Sigmoid colon (tissue), 7 donors: ENCODE results near the gene MIOX. TPM values are rescaled to one million over a fixed set of nuclear protein-coding genes. Genes with fewer than 3 reads are reported as not detected.
"Not testable (repeated sequence)": the region's sequence is repeated elsewhere in the genome, so short reads cannot be mapped to it uniquely, and the experiment has no call there.

ENCODE experiments used
- DNase-seq: peaks from one replicate; pipeline ENCODE4 v3.0.0-alpha.2; 2019
- H3K27ac ChIP-seq, 4 donors: fragments of 200-600 bp; sonication (generic); one replicate each; pipeline ENCODE4 v1.5.1; 2016 to 2019; ENCODE audit warnings: mild to moderate bottlenecking in 1 of 4
- H3K27me3 ChIP-seq, 3 donors: fragments of 200-600 bp; sonication (generic); one replicate each; pipeline ENCODE4 v1.5.1; 2019; ENCODE audit warnings: mild to moderate bottlenecking in 1 of 3
- H3K36me3 ChIP-seq, 4 donors: fragments of 200-600 bp; sonication (generic); one replicate each; pipeline ENCODE4 v1.5.1; 2016 to 2019
- H3K4me1 ChIP-seq, 4 donors: fragments of 200-600 bp; sonication (generic); one replicate each; pipeline ENCODE4 v1.5.1; 2017 to 2019
- H3K4me3 ChIP-seq, 4 donors: fragments of 200-600 bp; sonication (generic); one replicate each; pipeline ENCODE4 v1.5.1; 2017 to 2019; ENCODE audit warnings: mild to moderate bottlenecking in 2 of 4, moderate library complexity in 1 of 4
- H3K9me3 ChIP-seq, 4 donors: fragments of 200-600 bp in 3 of 4; sonication (generic) in 3 of 4; one replicate each; pipeline versions ENCODE4 v1.5.1 to v1.6.1; 2013 to 2019
- CTCF ChIP-seq, 4 experiments: fragments of 450-650 bp in 3 of 4; fragments of 200-600 bp in 1 of 4; IDR thresholded peaks; one replicate each; pipeline ENCODE4 v1.5.1; 2016 to 2019; ENCODE audit warnings: antibody characterized with exemption in 4 of 4, mild to moderate bottlenecking in 3 of 4, moderate library complexity in 2 of 4
- EP300 ChIP-seq, 4 donors: sonication (generic); formaldehyde crosslinking; IDR thresholded peaks; one replicate each; pipeline ENCODE4 v1.6.1; 2017; ENCODE audit warnings: antibody characterized with exemption in 4 of 4
- POLR2A ChIP-seq, 2 donors: fragments of 450-650 bp; IDR thresholded peaks; one replicate each; pipeline ENCODE4 v1.6.1; 2016; ENCODE audit warnings: antibody characterized with exemption in 2 of 2, mild to moderate bottlenecking in 2 of 2, moderate library complexity in 2 of 2
- POLR2AphosphoS5 ChIP-seq, 4 donors: sonication (generic); formaldehyde crosslinking; IDR thresholded peaks; one replicate each; pipeline ENCODE4 v1.6.1; 2017; ENCODE audit warnings: antibody characterized with exemption in 4 of 4
- WGBS, 2 donors: extraction: QIAGEN DNeasy Blood & Tissue Kit; methylation state at CpG; one replicate each; pipeline ENCODE4 v1.1.7; 2013; 5-methylcytosine and 5-hydroxymethylcytosine counted together
- intact Hi-C: fragments of 100-400 bp; cut with DNase I; formaldehyde crosslinking; loops from one replicate; pipeline ENCODE4 v1.15.1; 2023
- polyA plus RNA-seq, 3 donors: library from polyadenylated mRNA; stranded (reverse); fragments of 200-250 nt; gene quantifications; one replicate each; pipeline ENCODE4 v1.2.3, GENCODE V29; 2013
- total RNA-seq, 4 donors: library from RNA; depleted of rRNA; stranded (reverse); fragments of >200 nt; gene quantifications; one replicate each; pipeline ENCODE4 v1.1.0, GENCODE V29; 2016
- donor health status: healthy with polysubstance abuse.
- donor health status: Bipolar disorder and iron deficiency.
- donor health status: healthy.

Gene MIOX
- total and polyA plus RNA-seq, 7 donors = 0.20 TPM; not detected in 6

GRCh38 chr22:50533856-50534711 is 47.4 kb downstream of the MIOX start:
- DNase-seq, H3K4me3 ChIP-seq, H3K9me3 ChIP-seq, H3K36me3 ChIP-seq, intact Hi-C loops: not testable (repeated sequence)
- 62 to 70% methylated on average over 21 of the region's 21 CpGs for WGBS, 2 donors
- Histone ChIP-seq H3K4me1 (peaks cover 0 to 43% (median 33%) of the 10 kb centered on the region in 4 donors), H3K27ac (peak overlapping the region in 3 of 4 donors; percentile 33 to 47 (median 37)), H3K27me3 (peaks cover 33 to 98% (median 62%) of the 10 kb centered on the region in 3 donors)
- peak in 2 of 4 donors; percentile 33 to 42 for TF ChIP-seq POLR2AphosphoS5 (IDR thresholded peaks at IDR 0.05)

GRCh38 chr22:50535113-50535512 is 48.5 kb downstream of the MIOX start:
- intact Hi-C loops = no loop called here
- no peak for DNase-seq
- H3K4me1 ChIP-seq = peaks cover 0 to 36% (median 24%) of the 10 kb centered on the region in 4 donors
- peak overlapping the region in 1 of 4 donors; percentile 37 for H3K27ac ChIP-seq
- TF ChIP-seq EP300 (IDR thresholded peaks at IDR 0.05) = no peak
- TF ChIP-seq POLR2AphosphoS5 (IDR thresholded peaks at IDR 0.05) = no peak
- no peak for TF ChIP-seq POLR2A (IDR thresholded peaks at IDR 0.05)
- TF ChIP-seq CTCF (IDR thresholded peaks at IDR 0.05) = no peak
- H3K36me3 ChIP-seq = no peaks in the 10 kb centered on the region
- H3K9me3 ChIP-seq = no peaks in the 10 kb centered on the region
- no peak overlapping the region for H3K4me3 ChIP-seq
- 85 to 92% methylated on average over 7 to 8 of the region's 8 CpGs for whole genome bisulfite sequencing, 2 donors
- peaks cover 27 to 91% (median 52%) of the 10 kb centered on the region in 3 donors for H3K27me3 ChIP-seq

- H3K36me3 ChIP-seq = no peaks in the 10 kb centered on the region
- H3K4me3 ChIP-seq = no peak overlapping the region
- no peak for TF ChIP-seq CTCF (IDR thresholded peaks at IDR 0.05)
- WGBS, 2 donors = 85 to 87% methylated on average over 3 of the region's 3 CpGs
- H3K9me3 ChIP-seq = no peaks in the 10 kb centered on the region
- DNase-seq = no peak
- intact Hi-C loops = no loop called here
- H3K27ac ChIP-seq = no peak overlapping the region
- H3K27me3 ChIP-seq = peaks cover 17 to 80% (median 40%) of the 10 kb centered on the region in 3 donors
- peaks cover 0 to 25% (median 13%) of the 10 kb centered on the region in 4 donors for H3K4me1 ChIP-seq
These were observed 49.6 kb downstream of the MIOX start for GRCh38 chr22:50536226-50536625.

GRCh38 chr22:50537765-50538164 is 51.1 kb downstream of the MIOX start:
- intact Hi-C loops = no loop called here
- no peaks in the 10 kb centered on the region for H3K9me3 ChIP-seq
- H3K27ac ChIP-seq = peak overlapping the region in 3 of 4 donors; percentile 65 to 75 (median 71)
- H3K36me3 ChIP-seq = no peaks in the 10 kb centered on the region
- TF ChIP-seq POLR2A (IDR thresholded peaks at IDR 0.05) (no peak), CTCF (IDR thresholded peaks at IDR 0.05) (no peak), EP300 (IDR thresholded peaks at IDR 0.05) (no peak)
- H3K4me1 ChIP-seq = peaks cover 0 to 10% (median 0%) of the 10 kb centered on the region in 4 donors
- WGBS, 2 donors = 90 to 95% methylated on average over 13 of the region's 13 CpGs
- H3K27me3 ChIP-seq = peaks cover 2 to 64% (median 27%) of the 10 kb centered on the region in 3 donors
- H3K4me3 ChIP-seq = no peak overlapping the region
- no peak for DNase-seq

Other genes starting within 250 kb of the MIOX start
- 10 to 100 TPM; 23.5 to 67.0 (median 28.2) TPM for gene TUBGCP6, start 241.8 kb upstream of the MIOX start, total RNA-seq
- gene TUBGCP6, start 241.8 kb upstream of the MIOX start, polyA plus RNA-seq = 10 to 100 TPM in 1 of 3 donors, 1 to 10 TPM in 2; 4.6 to 33.4 (median 4.8) TPM
- 10 to 100 TPM in 3 of 4 donors, 1 to 10 TPM in 1; 7.2 to 47.4 (median 14.9) TPM for gene HDAC10, start 235.6 kb upstream of the MIOX start, total RNA-seq
- gene HDAC10, start 235.6 kb upstream of the MIOX start, polyA plus RNA-seq = 10 to 100 TPM in 2 of 3 donors, 1 to 10 TPM in 1; 8.8 to 45.9 (median 12.0) TPM
- 1 to 10 TPM; 2.5 to 10.0 (median 6.7) TPM for gene MAPK12, start 225.2 kb upstream of the MIOX start, total RNA-seq
- 1 to 10 TPM in 2 of 3 donors, under 1 TPM in 1; 0.60 to 6.0 (median 2.1) TPM for gene MAPK12, start 225.2 kb upstream of the MIOX start, polyA plus RNA-seq
- gene MAPK11, start 216.5 kb upstream of the MIOX start, total RNA-seq = 1 to 10 TPM in 3 of 4 donors, under 1 TPM in 1; 0.82 to 6.6 (median 4.5) TPM
- gene MAPK11, start 216.5 kb upstream of the MIOX start, polyA plus RNA-seq = 1 to 10 TPM in 2 of 3 donors, under 1 TPM in 1; 0.23 to 7.3 (median 1.2) TPM
- gene PLXNB2, start 179.2 kb upstream of the MIOX start, total RNA-seq = 100 to 1,000 TPM in 1 of 4 donors, 10 to 100 TPM in 3; 60.4 to 150 (median 68.7) TPM
- 100 to 1,000 TPM in 1 of 3 donors, 10 to 100 TPM in 2; 18.6 to 142 (median 35.8) TPM for gene PLXNB2, start 179.2 kb upstream of the MIOX start, polyA plus RNA-seq
- gene DENND6B, start 159.8 kb upstream of the MIOX start, total RNA-seq = 1 to 10 TPM; 2.1 to 7.2 (median 2.8) TPM
- gene DENND6B, start 159.8 kb upstream of the MIOX start, polyA plus RNA-seq = 1 to 10 TPM in 2 of 3 donors, under 1 TPM in 1; 0.69 to 4.4 (median 1.2) TPM
- gene PPP6R2, start 143.5 kb upstream of the MIOX start, total RNA-seq = 10 to 100 TPM; 29.0 to 64.5 (median 43.9) TPM
- gene PPP6R2, start 143.5 kb upstream of the MIOX start, polyA plus RNA-seq = 10 to 100 TPM; 15.0 to 57.5 (median 22.4) TPM
- 10 to 100 TPM; 23.2 to 53.7 (median 32.3) TPM for gene SBF1, start 11.8 kb upstream of the MIOX start, total RNA-seq
- 10 to 100 TPM; 13.8 to 67.3 (median 17.3) TPM for gene SBF1, start 11.8 kb upstream of the MIOX start, polyA plus RNA-seq
- gene ADM2, start 5.3 kb upstream of the MIOX start, total RNA-seq = not detected
- 1 to 10 TPM; 1.2 to 8.6 (median 3.2) TPM for gene ADM2, start 5.3 kb upstream of the MIOX start, polyA plus RNA-seq
- 10 to 100 TPM; 24.8 to 52.5 (median 45.3) TPM for gene LMF2, start 20.8 kb downstream of the MIOX start, total RNA-seq
- 10 to 100 TPM in 2 of 3 donors, 1 to 10 TPM in 1; 7.2 to 61.1 (median 11.3) TPM for gene LMF2, start 20.8 kb downstream of the MIOX start, polyA plus RNA-seq
- 10 to 100 TPM; 30.7 to 54.0 (median 35.6) TPM for gene NCAPH2, start 21.4 kb downstream of the MIOX start, total RNA-seq
- gene NCAPH2, start 21.4 kb downstream of the MIOX start, polyA plus RNA-seq = 10 to 100 TPM; 20.3 to 45.3 (median 22.2) TPM
- gene SCO2, start 38.7 kb downstream of the MIOX start, total RNA-seq = 1 to 10 TPM in 3 of 4 donors, not detected in 1; 1.3 to 1.8 (median 1.4) TPM
- 1 to 10 TPM; 3.9 to 5.4 (median 5.1) TPM for gene SCO2, start 38.7 kb downstream of the MIOX start, polyA plus RNA-seq
- gene TYMP, start 43.2 kb downstream of the MIOX start, total RNA-seq = 10 to 100 TPM; 20.0 to 44.3 (median 22.5) TPM
- gene TYMP, start 43.2 kb downstream of the MIOX start, polyA plus RNA-seq = 100 to 1,000 TPM in 1 of 3 donors, 10 to 100 TPM in 2; 17.4 to 169 (median 89.5) TPM
- gene KLHDC7B, start 59.0 kb downstream of the MIOX start, total RNA-seq = not detected
- gene KLHDC7B, start 59.0 kb downstream of the MIOX start, polyA plus RNA-seq = 1 to 10 TPM in 1 of 3 donors, not detected in 2; 2.0 TPM
- not detected for gene SYCE3, start 76.1 kb downstream of the MIOX start, total RNA-seq
- gene SYCE3, start 76.1 kb downstream of the MIOX start, polyA plus RNA-seq = not detected
- 10 to 100 TPM in 1 of 4 donors, 1 to 10 TPM in 3; 1.4 to 10.2 (median 6.1) TPM for gene CPT1B, start 91.6 kb downstream of the MIOX start, total RNA-seq
- 10 to 100 TPM in 1 of 3 donors, 1 to 10 TPM in 2; 3.2 to 22.6 (median 4.2) TPM for gene CPT1B, start 91.6 kb downstream of the MIOX start, polyA plus RNA-seq
- gene CHKB, start 96.0 kb downstream of the MIOX start, total RNA-seq = 10 to 100 TPM; 22.0 to 55.1 (median 39.2) TPM
- 10 to 100 TPM; 24.7 to 90.0 (median 37.8) TPM for gene CHKB, start 96.0 kb downstream of the MIOX start, polyA plus RNA-seq
- 1 to 10 TPM in 3 of 4 donors, under 1 TPM in 1; 0.66 to 2.9 (median 2.0) TPM for gene MAPK8IP2, start 113.9 kb downstream of the MIOX start, total RNA-seq
- 1 to 10 TPM in 1 of 3 donors, under 1 TPM in 2; under 0.01 to 1.9 (median 0.23) TPM for gene MAPK8IP2, start 113.9 kb downstream of the MIOX start, polyA plus RNA-seq
- 10 to 100 TPM; 19.3 to 26.3 (median 23.8) TPM for gene ARSA, start 141.3 kb downstream of the MIOX start, total RNA-seq
- 10 to 100 TPM; 10.8 to 56.9 (median 26.8) TPM for gene ARSA, start 141.3 kb downstream of the MIOX start, polyA plus RNA-seq
- gene SHANK3, start 186.0 kb downstream of the MIOX start, total RNA-seq = 10 to 100 TPM in 1 of 4 donors, 1 to 10 TPM in 3; 2.5 to 14.4 (median 3.7) TPM
- 1 to 10 TPM in 1 of 3 donors, under 1 TPM in 2; 0.23 to 6.6 (median 0.60) TPM for gene SHANK3, start 186.0 kb downstream of the MIOX start, polyA plus RNA-seq